HEK293 (cell line): Measurements from ENCODE around the gene PPP5C.

Source experiments
- CTCF ChIA-PET: fragments of 350-600 bp; formaldehyde crosslinking; extraction: SDS; loops from one replicate; lab custom pipeline; 2021; ENCODE audit warnings: antibody characterized with exemption; lab: Yijun Ruan, JAX
- POLR2A ChIA-PET: fragments of 300-600 bp; formaldehyde crosslinking; extraction: SDS; loops from one replicate; lab custom pipeline; 2020; ENCODE audit warnings: antibody characterized with exemption, inconsistent platforms; lab: Yijun Ruan, JAX
- H3K27ac ChIP-seq: fragments of 200-500 bp; sonication (Bioruptor generic); 2 replicates; pipeline ENCODE4 v1.5.1; 2014; ENCODE audit warnings: low read depth, low read length, control low read depth, inconsistent platforms; ENCODE audit errors: extremely low read depth
- H3K36me3 ChIP-seq, 2 experiments: fragments of 200-500 bp in 1 of 2; sonication (Bioruptor generic) in 1 of 2; 1 replicate in 1 of 2; 2 replicates in 1 of 2; pipeline ENCODE4 v1.5.1; 2014 to 2017; ENCODE audit warnings: inconsistent platforms in 2 of 2, low read length in 2 of 2; ENCODE audit not compliant: control insufficient read depth in 2 of 2, insufficient read depth in 1 of 2
- H3K4me1 ChIP-seq: fragments of 200-500 bp; sonication (Bioruptor generic); 2 replicates; pipeline ENCODE4 v1.5.1; 2014; ENCODE audit warnings: mild to moderate bottlenecking, low read length, inconsistent platforms; ENCODE audit not compliant: control insufficient read depth, insufficient read depth
- H3K4me3 ChIP-seq: 2 replicates; pipeline ENCODE4 v1.5.1; 2011; ENCODE audit warnings: low read depth, mild to moderate bottlenecking, control low read depth, low read length, moderate library complexity
- H3K9me3 ChIP-seq: fragments of 200-500 bp; sonication (Bioruptor generic); 2 replicates; pipeline ENCODE4 v1.5.1; 2014; ENCODE audit warnings: low read depth, low read length, inconsistent platforms; ENCODE audit not compliant: control insufficient read depth, insufficient read depth
- KLF8 ChIP-seq: fragments of 450-650 bp; formaldehyde crosslinking; IDR thresholded peaks from 2 replicates; pipeline ENCODE4 v1.5.1; 2016; ENCODE audit warnings: missing biosample characterization, missing genetic modification characterization
- MEIS1 ChIP-seq: sonication (generic); formaldehyde crosslinking; IDR thresholded peaks from 2 replicates; pipeline ENCODE4 v1.8.1; 2022; ENCODE audit warnings: missing genetic modification reagents, mild to moderate bottlenecking, borderline replicate concordance
- REPIN1 ChIP-seq: fragments of 450-650 bp; formaldehyde crosslinking; IDR thresholded peaks from 2 replicates; pipeline ENCODE4 v1.5.1; 2017; ENCODE audit warnings: missing biosample characterization, missing genetic modification characterization, low read depth
- SETDB1 ChIP-seq: IDR thresholded peaks from one replicate; pipeline ENCODE4 v1.6.1; 2017; ENCODE audit warnings: mild to moderate bottlenecking, low read length, moderate library complexity, mixed read lengths; ENCODE audit not compliant: insufficient read length
- SP2 ChIP-seq: fragments of 450-650 bp; formaldehyde crosslinking; IDR thresholded peaks from 2 replicates; pipeline ENCODE4 v1.5.1; 2016; ENCODE audit warnings: missing biosample characterization, missing genetic modification characterization
- SP7 ChIP-seq: fragments of 450-650 bp; formaldehyde crosslinking; IDR thresholded peaks from 2 replicates; pipeline ENCODE4 v1.5.1; 2016; ENCODE audit warnings: missing biosample characterization, missing genetic modification characterization
- ZBTB17 ChIP-seq: fragments of 450-650 bp; formaldehyde crosslinking; IDR thresholded peaks from 2 replicates; pipeline ENCODE4 v1.5.1; 2016; ENCODE audit warnings: missing biosample characterization, missing genetic modification characterization
- ZNF2 ChIP-seq: fragments of 450-650 bp; formaldehyde crosslinking; IDR thresholded peaks from 2 replicates; pipeline ENCODE4 v1.5.1; 2016; ENCODE audit warnings: missing biosample characterization, missing genetic modification characterization
- ZNF248 ChIP-seq: fragments of 450-650 bp; formaldehyde crosslinking; IDR thresholded peaks from 2 replicates; pipeline ENCODE4 v1.5.1; 2017; ENCODE audit warnings: missing biosample characterization, missing genetic modification characterization
- ZNF266 ChIP-seq: fragments of 450-650 bp; formaldehyde crosslinking; IDR thresholded peaks from 2 replicates; pipeline ENCODE4 v1.5.1; 2016; ENCODE audit warnings: missing biosample characterization, missing genetic modification characterization, low read depth
- ZNF324 ChIP-seq: fragments of 450-650 bp; formaldehyde crosslinking; IDR thresholded peaks from 2 replicates; pipeline ENCODE4 v1.5.1; 2016; ENCODE audit warnings: missing biosample characterization, missing genetic modification characterization
- ZNF501 ChIP-seq: fragments of 450-650 bp; formaldehyde crosslinking; IDR thresholded peaks from 2 replicates; pipeline ENCODE4 v1.5.1; 2016; ENCODE audit warnings: missing biosample characterization, missing genetic modification characterization
- ZNF530 ChIP-seq: fragments of 450-650 bp; formaldehyde crosslinking; IDR thresholded peaks from 2 replicates; pipeline ENCODE4 v1.5.1; 2016; ENCODE audit warnings: low read depth, missing biosample characterization, missing genetic modification characterization
- ZNF571 ChIP-seq: fragments of 450-650 bp; formaldehyde crosslinking; IDR thresholded peaks from 2 replicates; pipeline ENCODE4 v1.5.0; 2017; ENCODE audit warnings: missing biosample characterization, missing genetic modification characterization
- ZNF624 ChIP-seq: fragments of 450-650 bp; formaldehyde crosslinking; IDR thresholded peaks from 2 replicates; pipeline ENCODE4 v1.5.1; 2017; ENCODE audit warnings: missing biosample characterization, missing genetic modification characterization
- ZNF776 ChIP-seq: fragments of 450-650 bp; formaldehyde crosslinking; IDR thresholded peaks from 2 replicates; pipeline ENCODE4 v1.5.0; 2017; ENCODE audit warnings: missing biosample characterization, missing genetic modification characterization, borderline replicate concordance
- ZNF785 ChIP-seq: fragments of 450-650 bp; formaldehyde crosslinking; IDR thresholded peaks from 2 replicates; pipeline ENCODE4 v1.5.1; 2016; ENCODE audit warnings: missing biosample characterization, missing genetic modification characterization
- ZXDB ChIP-seq: fragments of 450-650 bp; formaldehyde crosslinking; IDR thresholded peaks from 2 replicates; pipeline ENCODE4 v1.5.1; 2016; ENCODE audit warnings: missing biosample characterization, missing genetic modification characterization
- TF ChIP-seq, protein P1 (sequence below): fragments of 450-650 bp; formaldehyde crosslinking; IDR thresholded peaks from 2 replicates; pipeline ENCODE4 v1.5.1; 2016; ENCODE audit warnings: missing biosample characterization, missing genetic modification characterization
- TF ChIP-seq, protein P2 (sequence below): fragments of 450-650 bp; formaldehyde crosslinking; IDR thresholded peaks from 2 replicates; pipeline ENCODE4 v1.5.1; 2016; ENCODE audit warnings: missing biosample characterization, missing genetic modification characterization, low read depth
- TF ChIP-seq, protein P3 (sequence below): fragments of 450-650 bp; formaldehyde crosslinking; IDR thresholded peaks from 2 replicates; pipeline ENCODE4 v1.5.1; 2017; ENCODE audit warnings: missing biosample characterization, missing genetic modification characterization

Gene PPP5C

DNA sequence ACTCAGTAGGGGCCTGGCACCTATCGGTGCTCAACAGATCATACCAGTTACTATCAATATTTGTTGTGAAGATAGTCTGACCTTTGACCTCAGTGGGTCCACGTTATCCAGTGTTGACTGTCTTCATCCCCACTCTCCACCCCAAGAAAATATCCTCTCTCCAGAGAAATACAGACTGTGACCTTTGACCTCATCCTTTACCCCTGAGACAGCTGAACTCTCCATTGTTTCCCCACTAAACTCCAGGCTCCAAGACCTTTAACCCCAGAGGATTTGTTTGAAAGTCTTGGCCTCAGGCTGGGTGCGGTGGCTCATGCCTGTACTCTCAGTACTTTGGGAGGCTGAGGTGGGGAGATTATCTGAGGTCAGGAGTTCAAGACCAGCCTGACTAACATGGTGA, 22.6 kb upstream of the PPP5C start:
- POLR2A ChIA-PET: no interaction called here

DNA sequence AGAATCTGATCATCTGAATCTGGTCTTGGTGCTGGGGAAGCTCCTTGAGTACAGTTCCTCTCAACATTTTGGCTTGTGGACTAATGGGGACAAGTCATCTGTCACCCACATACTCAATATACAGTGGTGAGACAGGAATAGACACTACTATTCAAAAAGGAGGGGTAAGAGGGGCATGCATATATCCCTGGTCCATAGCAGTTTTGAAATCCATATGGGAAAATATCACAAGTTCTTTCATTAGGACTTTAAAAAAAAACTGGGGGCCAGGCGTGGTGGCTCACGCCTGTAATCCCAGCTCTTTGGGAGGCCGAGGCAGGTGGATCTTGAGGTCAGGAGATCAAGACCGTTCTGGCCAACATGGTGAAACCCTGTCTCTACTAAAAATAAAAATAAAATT, 20.3 kb upstream of the PPP5C start:
- Histone ChIP-seq H3K4me1 (no peaks in the 10 kb centered on the region), H3K36me3 (no peaks in the 10 kb centered on the region), H3K9me3 (no peaks in the 10 kb centered on the region; the same call in 1 of the 2 replicates), H3K27ac (no peak overlapping the region)
- ChIA-PET POLR2A (no interaction called here), CTCF (interaction anchor here (0.6 kb wide), 3 partner anchors 14 to 192 kb away, joined by 3 to 8 read pairs (median 3); no protein-coding TSS in a partner anchor)
- TF ChIP-seq SP2 (tag by site-specific recombination) (no peak), ZNF266 (tag by site-specific recombination) (no peak), ZNF776 (tag by site-specific recombination) (no peak)
- TF ChIP-seq, protein P1, sequence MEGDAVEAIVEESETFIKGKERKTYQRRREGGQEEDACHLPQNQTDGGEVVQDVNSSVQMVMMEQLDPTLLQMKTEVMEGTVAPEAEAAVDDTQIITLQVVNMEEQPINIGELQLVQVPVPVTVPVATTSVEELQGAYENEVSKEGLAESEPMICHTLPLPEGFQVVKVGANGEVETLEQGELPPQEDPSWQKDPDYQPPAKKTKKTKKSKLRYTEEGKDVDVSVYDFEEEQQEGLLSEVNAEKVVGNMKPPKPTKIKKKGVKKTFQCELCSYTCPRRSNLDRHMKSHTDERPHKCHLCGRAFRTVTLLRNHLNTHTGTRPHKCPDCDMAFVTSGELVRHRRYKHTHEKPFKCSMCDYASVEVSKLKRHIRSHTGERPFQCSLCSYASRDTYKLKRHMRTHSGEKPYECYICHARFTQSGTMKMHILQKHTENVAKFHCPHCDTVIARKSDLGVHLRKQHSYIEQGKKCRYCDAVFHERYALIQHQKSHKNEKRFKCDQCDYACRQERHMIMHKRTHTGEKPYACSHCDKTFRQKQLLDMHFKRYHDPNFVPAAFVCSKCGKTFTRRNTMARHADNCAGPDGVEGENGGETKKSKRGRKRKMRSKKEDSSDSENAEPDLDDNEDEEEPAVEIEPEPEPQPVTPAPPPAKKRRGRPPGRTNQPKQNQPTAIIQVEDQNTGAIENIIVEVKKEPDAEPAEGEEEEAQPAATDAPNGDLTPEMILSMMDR (tag by site-specific recombination): no peak
- TF ChIP-seq, all 188 proteins: peak for 0
- no peak overlapping the region for H3K4me3 ChIP-seq

More for the DNA sequence above, 22.6 kb upstream of the PPP5C start:
- CTCF ChIA-PET: interaction anchor here (0.6 kb wide), 1 partner anchor 204 kb away, joined by 3 read pairs; no protein-coding TSS in a partner anchor
- H3K4me1 ChIP-seq: no peaks in the 10 kb centered on the region
- TF ChIP-seq ZNF624 (tag by site-specific recombination) (no peak), ZNF248 (tag by site-specific recombination) (no peak), ZNF324 (tag by site-specific recombination) (no peak), ZNF2 (tag by site-specific recombination) (no peak), ZXDB (tag by site-specific recombination) (no peak), SP7 (tag by site-specific recombination) (no peak), REPIN1 (tag by site-specific recombination) (no peak), ZBTB17 (tag by site-specific recombination) (no peak), ZNF501 (tag by site-specific recombination) (no peak), ZNF785 (tag by site-specific recombination) (no peak), MEIS1 (CRISPR knock-in tag) (no peak)
- TF ChIP-seq, protein P2, sequence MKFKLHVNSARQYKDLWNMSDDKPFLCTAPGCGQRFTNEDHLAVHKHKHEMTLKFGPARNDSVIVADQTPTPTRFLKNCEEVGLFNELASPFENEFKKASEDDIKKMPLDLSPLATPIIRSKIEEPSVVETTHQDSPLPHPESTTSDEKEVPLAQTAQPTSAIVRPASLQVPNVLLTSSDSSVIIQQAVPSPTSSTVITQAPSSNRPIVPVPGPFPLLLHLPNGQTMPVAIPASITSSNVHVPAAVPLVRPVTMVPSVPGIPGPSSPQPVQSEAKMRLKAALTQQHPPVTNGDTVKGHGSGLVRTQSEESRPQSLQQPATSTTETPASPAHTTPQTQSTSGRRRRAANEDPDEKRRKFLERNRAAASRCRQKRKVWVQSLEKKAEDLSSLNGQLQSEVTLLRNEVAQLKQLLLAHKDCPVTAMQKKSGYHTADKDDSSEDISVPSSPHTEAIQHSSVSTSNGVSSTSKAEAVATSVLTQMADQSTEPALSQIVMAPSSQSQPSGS (tag by site-specific recombination): no peak
- TF ChIP-seq, protein P3, sequence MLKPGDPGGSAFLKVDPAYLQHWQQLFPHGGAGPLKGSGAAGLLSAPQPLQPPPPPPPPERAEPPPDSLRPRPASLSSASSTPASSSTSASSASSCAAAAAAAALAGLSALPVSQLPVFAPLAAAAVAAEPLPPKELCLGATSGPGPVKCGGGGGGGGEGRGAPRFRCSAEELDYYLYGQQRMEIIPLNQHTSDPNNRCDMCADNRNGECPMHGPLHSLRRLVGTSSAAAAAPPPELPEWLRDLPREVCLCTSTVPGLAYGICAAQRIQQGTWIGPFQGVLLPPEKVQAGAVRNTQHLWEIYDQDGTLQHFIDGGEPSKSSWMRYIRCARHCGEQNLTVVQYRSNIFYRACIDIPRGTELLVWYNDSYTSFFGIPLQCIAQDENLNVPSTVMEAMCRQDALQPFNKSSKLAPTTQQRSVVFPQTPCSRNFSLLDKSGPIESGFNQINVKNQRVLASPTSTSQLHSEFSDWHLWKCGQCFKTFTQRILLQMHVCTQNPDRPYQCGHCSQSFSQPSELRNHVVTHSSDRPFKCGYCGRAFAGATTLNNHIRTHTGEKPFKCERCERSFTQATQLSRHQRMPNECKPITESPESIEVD: no peak
- TF ChIP-seq, all 188 proteins: peak for 0
- Histone ChIP-seq H3K36me3 (no peaks in the 10 kb centered on the region), H3K27ac (no peak overlapping the region), H3K9me3 (no peaks in the 10 kb centered on the region; the same call in 1 of the 2 replicates), H3K4me3 (no peak overlapping the region)

DNA sequence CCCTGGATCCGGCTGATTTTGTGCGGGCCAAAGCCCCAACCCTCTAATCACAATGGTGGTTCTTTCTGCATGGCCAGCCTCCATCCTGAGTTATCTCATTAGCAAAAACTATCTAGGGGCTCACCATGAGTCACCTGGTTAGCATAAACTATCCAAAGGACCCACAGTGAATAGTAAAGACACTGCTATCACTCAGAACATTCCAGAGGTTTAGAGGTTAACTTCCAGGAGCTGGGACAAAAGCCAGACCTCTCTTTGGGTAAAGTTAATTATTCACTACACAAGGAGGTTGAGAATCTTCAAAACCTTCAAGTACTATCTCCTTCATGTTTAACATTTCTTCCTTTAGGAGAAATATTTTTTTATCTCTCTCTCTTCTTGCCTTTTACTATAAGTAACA, 18.8 kb upstream of the PPP5C start:
- H3K4me1 ChIP-seq: no peaks in the 10 kb centered on the region
- ChIA-PET POLR2A (no interaction called here), CTCF (interaction anchor here (1.8 to 2.1 kb wide), 2 partner anchors 19 to 48 kb away, joined by 8 to 10 read pairs; partner anchors contain the start of gene PPP5C)
- no peak for TF ChIP-seq ZNF530
- TF ChIP-seq KLF8 (tag by site-specific recombination): no peak
- no peak for TF ChIP-seq ZNF571 (tag by site-specific recombination)
- TF ChIP-seq, protein P3: no peak
- TF ChIP-seq SETDB1: peak; percentile 4
- no peak for TF ChIP-seq MEIS1 (CRISPR knock-in tag)
- H3K36me3 ChIP-seq: no peaks in the 10 kb centered on the region
- no peaks in the 10 kb centered on the region; the same call in 1 of the 2 replicates for H3K9me3 ChIP-seq
- H3K4me3 ChIP-seq: no peak overlapping the region
- no peak overlapping the region for H3K27ac ChIP-seq
